SIG-M5 treated with dmso at 0.1 percent for 504 hours (cell line): Measurements from ENCODE around the gene PLA2G10.
"Not testable (repeated sequence)": the region's sequence is repeated elsewhere in the genome, so short reads cannot be mapped to it uniquely, and the experiment has no call there.

Experiments used
- DNase-seq: peaks from one replicate; lab custom pipeline; 2025; ENCODE audit not compliant: unreplicated experiment; lab: John Stamatoyannopoulos, UW

PLA2G10 gene

GRCh38 chr16:14694129-14694528 lies at the start of gene PLA2G10:
TSS of gene PLA2G10 (minus strand) at chr16:14694308. CDS start at chr16:14694229, 79 bp downstream.
- not testable (repeated sequence) for DNase-seq

- DNase-seq = not testable (repeated sequence)
Observed at GRCh38 chr16:14742273-14743128, 48.4 kb upstream of the PLA2G10 start, which contains the start of gene NPIPA2. TSS of gene NPIPA2 (plus strand) at chr16:14742533. CDS start at chr16:14748066, 5,533 bp downstream.

DNA sequence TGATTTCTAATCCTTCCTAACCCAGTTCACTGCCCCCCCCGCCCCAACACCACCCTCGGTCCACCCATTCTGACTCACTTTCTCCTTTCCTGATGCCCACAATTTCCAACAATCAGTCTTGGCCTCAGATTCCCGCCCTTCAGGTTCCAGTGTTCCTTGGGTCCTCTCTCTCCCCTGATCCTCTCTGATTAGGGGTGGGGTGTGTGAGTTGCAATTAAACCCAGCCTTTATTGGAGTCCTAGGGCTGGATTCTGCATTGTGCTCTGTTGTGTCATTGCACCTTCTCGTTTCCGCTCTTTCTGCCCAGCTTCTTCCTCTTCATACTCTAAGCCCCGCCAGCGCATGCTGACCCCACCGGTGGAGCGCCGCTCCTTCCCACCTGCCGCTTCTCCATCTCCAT lies 47.7 kb upstream of the PLA2G10 start:
- not testable (repeated sequence) for DNase-seq

- DNase-seq = not testable (repeated sequence)
Observed at GRCh38 chr16:14740832-14741385, 46.8 kb upstream of the PLA2G10 start.

DNA sequence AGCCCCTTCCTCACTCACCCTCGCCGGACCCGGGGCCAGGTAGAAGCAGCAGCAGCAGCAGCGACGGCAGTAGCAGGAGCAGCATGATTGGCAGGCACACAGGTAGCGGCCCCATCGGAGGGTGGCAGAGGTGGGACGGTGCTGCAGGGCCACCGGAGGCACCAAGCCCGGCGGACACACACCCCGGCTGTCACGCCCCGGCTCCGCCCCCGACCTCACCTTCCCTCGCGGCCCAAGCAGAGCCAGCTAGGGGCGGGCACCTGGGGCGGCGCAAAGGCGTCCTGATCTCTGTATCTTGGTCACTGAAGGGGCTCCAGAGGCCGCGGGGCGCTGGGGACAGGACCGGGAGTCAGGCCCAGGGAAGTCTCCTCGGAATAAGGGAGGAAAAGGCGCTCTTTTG lies 39.1 kb upstream of the PLA2G10 start:
- DNase-seq = not testable (repeated sequence)

- not testable (repeated sequence) for DNase-seq
Observed at GRCh38 chr16:14703156-14704011, 9.3 kb upstream of the PLA2G10 start, which contains the start of gene NPIPA3. TSS of gene NPIPA3 (plus strand) at chr16:14703411. CDS start at chr16:14708944, 5,533 bp downstream.

DNA sequence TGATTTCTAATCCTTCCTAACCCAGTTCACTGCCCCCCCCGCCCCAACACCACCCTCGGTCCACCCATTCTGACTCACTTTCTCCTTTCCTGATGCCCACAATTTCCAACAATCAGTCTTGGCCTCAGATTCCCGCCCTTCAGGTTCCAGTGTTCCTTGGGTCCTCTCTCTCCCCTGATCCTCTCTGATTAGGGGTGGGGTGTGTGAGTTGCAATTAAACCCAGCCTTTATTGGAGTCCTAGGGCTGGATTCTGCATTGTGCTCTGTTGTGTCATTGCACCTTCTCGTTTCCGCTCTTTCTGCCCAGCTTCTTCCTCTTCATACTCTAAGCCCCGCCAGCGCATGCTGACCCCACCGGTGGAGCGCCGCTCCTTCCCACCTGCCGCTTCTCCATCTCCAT lies 8.6 kb upstream of the PLA2G10 start:
- not testable (repeated sequence) for DNase-seq

DNA sequence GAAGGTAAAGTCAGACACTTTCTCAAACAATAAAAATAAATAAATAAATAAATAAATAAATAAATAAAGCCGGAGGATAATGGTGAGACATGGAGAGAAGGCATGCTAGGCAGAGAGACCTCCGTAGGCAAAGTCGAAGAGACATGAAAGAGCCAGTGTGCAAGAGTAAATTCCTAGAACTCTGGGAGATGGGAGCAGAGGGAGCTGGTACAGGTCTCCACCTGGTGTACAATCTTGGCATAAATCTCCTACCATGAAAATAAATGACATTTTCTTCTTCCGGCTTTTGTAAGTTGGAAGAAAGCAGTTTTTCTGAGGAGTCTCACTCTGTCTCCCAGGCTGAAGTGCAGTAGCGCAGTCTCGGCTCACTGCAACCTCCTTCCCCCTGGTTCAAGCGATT lies 7.8 kb upstream of the PLA2G10 start:
- not testable (repeated sequence) for DNase-seq

GRCh38 chr16:14685870-14686793 lies 8.0 kb downstream of the PLA2G10 start:
- not testable (repeated sequence) for DNase-seq

DNA sequence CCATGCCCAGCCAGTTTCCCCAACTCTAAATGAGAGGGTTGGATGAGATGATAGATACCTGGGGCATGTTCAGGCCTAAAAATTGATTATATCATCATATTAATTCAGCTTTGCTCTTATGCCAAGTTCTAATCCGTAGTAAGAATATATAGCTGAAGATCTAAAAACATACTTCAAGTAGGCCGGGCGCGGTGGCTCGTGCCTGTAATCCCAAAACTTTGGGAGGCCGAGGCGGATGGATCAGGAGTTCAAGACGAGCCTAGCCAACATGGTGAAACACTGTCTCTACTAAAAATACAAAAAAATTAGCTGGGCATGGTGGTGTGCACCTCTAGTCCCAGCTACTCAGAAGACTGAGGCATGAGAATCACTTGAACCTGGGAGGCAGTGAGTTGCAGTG lies 12.0 kb downstream of the PLA2G10 start:
- no peak for DNase-seq

- no peak for DNase-seq
Observed at GRCh38 chr16:14681115-14681514, 13.0 kb downstream of the PLA2G10 start.

GRCh38 chr16:14680396-14680795 lies 13.7 kb downstream of the PLA2G10 start:
- not testable (repeated sequence) for DNase-seq

- no peak for DNase-seq
Observed at GRCh38 chr16:14678748-14679497, 15.2 kb downstream of the PLA2G10 start.

DNA sequence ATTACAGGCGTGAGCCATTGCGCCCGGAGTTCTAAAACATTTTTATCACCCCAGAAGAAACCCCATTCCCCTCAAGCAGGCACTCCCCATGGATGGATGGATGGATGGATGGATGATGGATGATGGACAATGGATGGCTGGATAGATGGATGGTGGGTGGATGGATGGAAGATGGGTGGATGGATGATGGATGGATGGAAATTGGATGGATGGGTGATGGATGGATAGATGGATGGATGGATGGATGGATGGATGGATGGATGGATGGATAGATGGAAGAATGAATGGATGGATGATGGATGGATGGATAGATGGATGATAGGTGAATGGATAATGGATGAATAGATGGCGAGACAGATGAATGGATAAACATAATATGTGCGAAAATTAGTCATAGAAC lies 16.5 kb downstream of the PLA2G10 start:
- DNase-seq = no peak

DNA sequence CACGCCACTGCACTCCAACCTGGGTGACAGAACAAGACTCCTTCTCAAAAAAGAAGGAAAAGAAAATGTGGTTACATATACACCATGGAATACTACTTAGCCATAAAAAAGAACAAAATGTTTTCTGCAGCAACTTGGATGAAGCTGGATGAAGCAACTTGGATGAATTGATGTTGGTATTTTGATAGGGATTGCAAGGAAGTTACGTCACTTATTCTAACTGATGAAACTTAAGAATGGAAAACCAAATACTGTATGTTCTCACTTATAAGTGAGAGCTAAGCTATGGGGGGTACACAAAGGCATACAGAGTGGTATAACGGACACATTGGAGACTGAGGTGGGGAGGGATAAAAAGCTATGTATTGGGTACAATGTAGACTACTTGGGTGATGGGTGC lies 17.5 kb downstream of the PLA2G10 start:
- DNase-seq = no peak

- DNase-seq = no peak
Observed at GRCh38 chr16:14672403-14672971, 21.6 kb downstream of the PLA2G10 start.

GRCh38 chr16:14669776-14670175 lies 24.3 kb downstream of the PLA2G10 start:
- DNase-seq = no peak

- no peak for DNase-seq
Observed at GRCh38 chr16:14668556-14669223, 25.4 kb downstream of the PLA2G10 start.
